CD14-positive monocyte (primary cell): Measurements from ENCODE around the gene AOAH. TPM values are rescaled to one million over a fixed set of nuclear protein-coding genes. Genes with fewer than 3 reads are reported as not detected.

Source experiments
- DNase-seq, 3 donors: peaks; one replicate each; pipeline ENCODE4 v3.0.0-alpha.2; 2011 to 2022
- H2AFZ ChIP-seq: 2 replicates; pipeline ENCODE4 v1.6.0; 2012; ENCODE audit warnings: mild to moderate bottlenecking, low read depth, low read length, inconsistent platforms; ENCODE audit not compliant: insufficient read depth, poor library complexity, severe bottlenecking
- H3K27ac ChIP-seq, 2 donors: 1 replicate in 1 of 2; 2 replicates in 1 of 2; pipeline ENCODE4 v1.5.1; 2012 to 2013; ENCODE audit warnings: low read length in 2 of 2, control low read depth in 1 of 2, inconsistent platforms in 1 of 2, low read depth in 1 of 2, mild to moderate bottlenecking in 1 of 2
- H3K27me3 ChIP-seq, 2 donors: one replicate each; pipeline versions ENCODE4 v1.6.0 to v1.6.1; 2011 to 2013; ENCODE audit warnings: low read length in 2 of 2; ENCODE audit not compliant: control insufficient read depth in 2 of 2, insufficient read depth in 2 of 2
- H3K36me3 ChIP-seq, 2 donors: replicated peaks in 1 of 2; 1 replicate in 1 of 2; 2 replicates in 1 of 2; pipeline versions ENCODE4 v1.5.1 to v1.6.1; 2012 to 2013; ENCODE audit warnings: low read length in 2 of 2, control low read depth in 1 of 2, inconsistent platforms in 1 of 2, mild to moderate bottlenecking in 1 of 2; ENCODE audit not compliant: insufficient read depth in 2 of 2, control insufficient read depth in 1 of 2
- H3K4me1 ChIP-seq, 2 donors: 1 replicate in 1 of 2; 2 replicates in 1 of 2; pipeline versions ENCODE4 v1.5.1 to v1.6.1; 2012 to 2013; ENCODE audit warnings: low read length in 2 of 2, control low read depth in 1 of 2, inconsistent platforms in 1 of 2, mild to moderate bottlenecking in 1 of 2, moderate library complexity in 1 of 2; ENCODE audit not compliant: insufficient read depth in 2 of 2, control insufficient read depth in 1 of 2
- H3K4me2 ChIP-seq: replicated peaks from 2 replicates; pipeline ENCODE3; 2012; ENCODE audit warnings: low read length, moderate library complexity, mild to moderate bottlenecking; ENCODE audit not compliant: poor library complexity, severe bottlenecking; ENCODE audit errors: extremely low read depth
- H3K4me3 ChIP-seq, 3 experiments: fragments of 200-600 bp in 1 of 3; sonication (generic) in 1 of 3; replicated peaks in 1 of 3; 1 replicate in 2 of 3; 2 replicates in 1 of 3; pipeline ENCODE4 v1.5.1; 2011 to 2013; ENCODE audit warnings: low read length in 3 of 3, mild to moderate bottlenecking in 3 of 3, control low read depth in 2 of 3, low read depth in 2 of 3, inconsistent platforms in 1 of 3, moderate library complexity in 1 of 3
- H3K79me2 ChIP-seq: 2 replicates; pipeline ENCODE4 v1.6.0; 2012; ENCODE audit warnings: mild to moderate bottlenecking, control low read depth, inconsistent platforms, low read length, moderate library complexity; ENCODE audit not compliant: insufficient read depth
- H3K9ac ChIP-seq: 2 replicates; pipeline ENCODE4 v1.6.0; 2017; ENCODE audit warnings: low read length, mild to moderate bottlenecking; ENCODE audit not compliant: insufficient read depth, poor library complexity, severe bottlenecking
- H3K9me3 ChIP-seq, 2 donors: replicated peaks in 1 of 2; 1 replicate in 1 of 2; 2 replicates in 1 of 2; pipeline versions ENCODE4 v1.5.1 to v1.6.1; 2012 to 2013; ENCODE audit warnings: low read length in 2 of 2, control low read depth in 1 of 2; ENCODE audit not compliant: control insufficient read depth in 1 of 2, insufficient read depth in 1 of 2
- H4K20me1 ChIP-seq: 2 replicates; pipeline ENCODE4 v1.6.0; 2012; ENCODE audit warnings: mild to moderate bottlenecking, low read length, control low read depth, moderate library complexity; ENCODE audit not compliant: insufficient read depth
- H3K27ac Mint-ChIP-seq, 7 donors: one replicate each; pipeline ENCODE4 v1.8.0; 2020; ENCODE audit warnings: mild to moderate bottlenecking in 7 of 7, mixed read lengths in 7 of 7, moderate library complexity in 6 of 7, inconsistent platforms in 2 of 7
- H3K27me3 Mint-ChIP-seq, 3 donors: one replicate each; pipeline ENCODE4 v1.8.0; 2021 to 2022; ENCODE audit warnings: low read depth in 3 of 3, mild to moderate bottlenecking in 3 of 3, mixed read lengths in 3 of 3, moderate library complexity in 3 of 3, inconsistent platforms in 1 of 3
- H3K36me3 Mint-ChIP-seq, 2 donors: one replicate each; pipeline ENCODE4 v1.8.0; 2020; ENCODE audit warnings: mixed read lengths in 2 of 2, inconsistent platforms in 1 of 2, mild to moderate bottlenecking in 1 of 2
- H3K4me1 Mint-ChIP-seq: one replicate; pipeline ENCODE4 v1.8.0; 2020; ENCODE audit warnings: mild to moderate bottlenecking, mixed read lengths
- H3K4me3 Mint-ChIP-seq, 2 donors: one replicate each; pipeline ENCODE4 v1.8.0; 2020; ENCODE audit warnings: mild to moderate bottlenecking in 2 of 2, mixed read lengths in 2 of 2, moderate library complexity in 1 of 2
- H3K9me3 Mint-ChIP-seq, 7 donors: one replicate each; pipeline ENCODE4 v1.8.0; 2020 to 2022; ENCODE audit warnings: mixed read lengths in 7 of 7, mild to moderate bottlenecking in 6 of 7, moderate library complexity in 6 of 7, inconsistent platforms in 2 of 7
- WGBS: methylation state at CpG from one replicate; pipeline ENCODE4 v1.1.5; 2013; ENCODE audit warnings: missing lambda C conversion rate; ENCODE audit not compliant: insufficient coverage; 5-methylcytosine and 5-hydroxymethylcytosine counted together
- intact Hi-C, 2 donors: fragments of 100-400 bp; cut with micrococcal nuclease; formaldehyde crosslinking; loops; one replicate each; pipeline versions ENCODE4 v1.15.0 to v1.15.1; 2023
- polyA plus RNA-seq, 3 donors: library from polyadenylated mRNA; depleted of rRNA in 1 of 3; unstranded in 2 of 3; stranded (reverse) in 1 of 3; fragments of 300-500 nt in 2 of 3; fragments of >200 nt in 1 of 3; fragmentation: Illumina TruSeq in 2 of 3; gene quantifications; 1 replicate in 2 of 3; 2 replicates in 1 of 3; pipeline ENCODE4 v1.2.3, GENCODE V29; 2012 to 2021
- TF ChIP-seq, protein P1 (sequence below): fragments of 200-600 bp; IDR thresholded peaks from one replicate; pipeline ENCODE4 v1.8.0; 2022; ENCODE audit warnings: antibody characterized with exemption, mild to moderate bottlenecking

AOAH gene
- polyA plus RNA-seq, 3 donors: 305 to 467 (median 349) TPM

- Histone ChIP-seq H3K4me1 (peaks cover 0 to 9% of the 10 kb centered on the region in 2 donors), H4K20me1 (no peaks in the 10 kb centered on the region), H3K79me2 (no peaks in the 10 kb centered on the region), H2AFZ (no peak overlapping the region), H3K4me2 (no peak overlapping the region), H3K9me3 (no peaks in the 10 kb centered on the region), H3K9ac (no peak overlapping the region), H3K36me3 (no peaks in the 10 kb centered on the region), H3K27me3 (no peaks in the 10 kb centered on the region), H3K27ac (no peak overlapping the region), H3K4me3 (no peak overlapping the region)
- peaks cover 12% of the 10 kb centered on the region for H3K4me1 Mint-ChIP-seq
- no peak overlapping the region for H3K4me3 Mint-ChIP-seq
- TF ChIP-seq, protein P1, sequence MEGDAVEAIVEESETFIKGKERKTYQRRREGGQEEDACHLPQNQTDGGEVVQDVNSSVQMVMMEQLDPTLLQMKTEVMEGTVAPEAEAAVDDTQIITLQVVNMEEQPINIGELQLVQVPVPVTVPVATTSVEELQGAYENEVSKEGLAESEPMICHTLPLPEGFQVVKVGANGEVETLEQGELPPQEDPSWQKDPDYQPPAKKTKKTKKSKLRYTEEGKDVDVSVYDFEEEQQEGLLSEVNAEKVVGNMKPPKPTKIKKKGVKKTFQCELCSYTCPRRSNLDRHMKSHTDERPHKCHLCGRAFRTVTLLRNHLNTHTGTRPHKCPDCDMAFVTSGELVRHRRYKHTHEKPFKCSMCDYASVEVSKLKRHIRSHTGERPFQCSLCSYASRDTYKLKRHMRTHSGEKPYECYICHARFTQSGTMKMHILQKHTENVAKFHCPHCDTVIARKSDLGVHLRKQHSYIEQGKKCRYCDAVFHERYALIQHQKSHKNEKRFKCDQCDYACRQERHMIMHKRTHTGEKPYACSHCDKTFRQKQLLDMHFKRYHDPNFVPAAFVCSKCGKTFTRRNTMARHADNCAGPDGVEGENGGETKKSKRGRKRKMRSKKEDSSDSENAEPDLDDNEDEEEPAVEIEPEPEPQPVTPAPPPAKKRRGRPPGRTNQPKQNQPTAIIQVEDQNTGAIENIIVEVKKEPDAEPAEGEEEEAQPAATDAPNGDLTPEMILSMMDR: peak; percentile 34
- DNase-seq: peak in 2 of 3 donors; percentile 16 to 27
- H3K9me3 Mint-ChIP-seq: peaks cover 0 to 5% (median 0%) of the 10 kb centered on the region in 7 donors
- WGBS: 54% methylated on average over 11 of the region's 12 CpGs
- intact Hi-C loops: no loop called here
- H3K27me3 Mint-ChIP-seq: peaks cover 0 to 2% (median 1%) of the 10 kb centered on the region in 3 donors
- no peaks in the 10 kb centered on the region for H3K36me3 Mint-ChIP-seq
- H3K27ac Mint-ChIP-seq: peak overlapping the region in 2 of 7 donors; percentile 25 to 29
Measured at GRCh38 chr7:36473454-36474282, 250.6 kb downstream of the AOAH start.

- no peak for DNase-seq
- H3K27ac Mint-ChIP-seq: peak overlapping the region in 1 of 7 donors; percentile 74
- Histone ChIP-seq H4K20me1 (no peaks in the 10 kb centered on the region), H3K4me1 (peaks cover 0 to 9% of the 10 kb centered on the region in 2 donors), H2AFZ (no peak overlapping the region), H3K36me3 (no peaks in the 10 kb centered on the region), H3K4me3 (no peak overlapping the region), H3K27ac (no peak overlapping the region), H3K9me3 (no peaks in the 10 kb centered on the region), H3K79me2 (no peaks in the 10 kb centered on the region), H3K4me2 (no peak overlapping the region), H3K9ac (no peak overlapping the region), H3K27me3 (no peaks in the 10 kb centered on the region)
- WGBS: no CpG with 5 or more reads among the region's 3 CpGs
- peaks cover 0 to 5% (median 0%) of the 10 kb centered on the region in 7 donors for H3K9me3 Mint-ChIP-seq
- no peak overlapping the region for H3K4me3 Mint-ChIP-seq
- H3K36me3 Mint-ChIP-seq: no peaks in the 10 kb centered on the region
- peaks cover 0 to 4% (median 1%) of the 10 kb centered on the region in 3 donors for H3K27me3 Mint-ChIP-seq
- peaks cover 12% of the 10 kb centered on the region for H3K4me1 Mint-ChIP-seq
- intact Hi-C loops: no loop called here
- TF ChIP-seq, protein P1: no peak
Measured at GRCh38 chr7:36472141-36472729, 252.1 kb downstream of the AOAH start.
